Ecto neural progenitor cell (in vitro differentiated cells): ENCODE measurements around the gene CCDC9.
A peak's percentile ranks its signal among the peaks of the same experiment; 100 is the strongest.
"Not testable (repeated sequence)": the region's sequence is repeated elsewhere in the genome, so short reads cannot be mapped to it uniquely, and the experiment has no call there.

ENCODE experiments used
- DNase-seq: peaks from one replicate; pipeline ENCODE4 v3.0.0-alpha.2; 2018; ENCODE audit warnings: low spot score

CCDC9 gene

GRCh38 chr19:47300867-47301266, 44.5 kb downstream of the CCDC9 start:
- not testable (repeated sequence) for DNase-seq

- DNase-seq: no peak
These were observed 45.9 kb downstream of the CCDC9 start for GRCh38 chr19:47302249-47302648.

- no peak for DNase-seq
These were observed 47.6 kb downstream of the CCDC9 start for GRCh38 chr19:47303966-47304365.

GRCh38 chr19:47305309-47305751, 49.0 kb downstream of the CCDC9 start:
- peak; percentile 78 for DNase-seq

GRCh38 chr19:47306303-47306702, 50.0 kb downstream of the CCDC9 start:
- DNase-seq: no peak

GRCh38 chr19:47309038-47309437, 52.7 kb downstream of the CCDC9 start:
- no peak for DNase-seq

- no peak for DNase-seq
These were observed 53.3 kb downstream of the CCDC9 start, which contains the start of gene C5AR1 for GRCh38 chr19:47309608-47310007. C5AR1 (plus strand) TSS chr19:47309861; CDS start chr19:47309896, 35 bp downstream.

GRCh38 chr19:47310323-47310722, 54.0 kb downstream of the CCDC9 start:
- no peak for DNase-seq

- DNase-seq: no peak
These were observed 54.5 kb downstream of the CCDC9 start for GRCh38 chr19:47310819-47311218.

GRCh38 chr19:47312366-47313006, 56.2 kb downstream of the CCDC9 start:
- DNase-seq: no peak

- no peak for DNase-seq
These were observed 57.5 kb downstream of the CCDC9 start for GRCh38 chr19:47313754-47314295.

- DNase-seq: no peak
These were observed 58.9 kb downstream of the CCDC9 start for GRCh38 chr19:47315125-47315821.

GRCh38 chr19:47316513-47316912, 60.2 kb downstream of the CCDC9 start:
- DNase-seq: no peak

- no peak for DNase-seq
These were observed 63.9 kb downstream of the CCDC9 start for GRCh38 chr19:47319923-47320871.
